DND-41 (cell line): Measurements from ENCODE around the gene MTX1.

ENCODE experiments used
- ATAC-seq: fragments of 200-7000 bp; cut with Tn5 transposase; 3 replicates; pipeline ENCODE4 v1.9.1; 2021; ENCODE audit warnings: low read depth; ENCODE audit not compliant: insufficient read depth
- DNase-seq: peaks from one replicate; pipeline ENCODE4 v3.0.0-alpha.2; 2020
- H2AFZ ChIP-seq: 2 replicates; pipeline ENCODE4 v1.6.0; 2012; ENCODE audit warnings: low read depth, low read length
- H3K27ac ChIP-seq: 2 replicates; pipeline ENCODE4 v1.5.1; 2012; ENCODE audit warnings: low read length, inconsistent platforms
- H3K27me3 ChIP-seq: fragments of 200-600 bp; sonication (generic); 2 replicates; pipeline ENCODE4 v1.6.0; 2012; ENCODE audit warnings: low read length, mild to moderate bottlenecking, inconsistent platforms; ENCODE audit not compliant: insufficient read depth, poor library complexity
- H3K36me3 ChIP-seq: 2 replicates; pipeline ENCODE4 v1.5.1; 2012; ENCODE audit warnings: low read length, inconsistent platforms; ENCODE audit not compliant: insufficient read depth
- H3K4me1 ChIP-seq: 2 replicates; pipeline ENCODE4 v1.5.1; 2012; ENCODE audit warnings: mild to moderate bottlenecking, low read length; ENCODE audit not compliant: insufficient read depth
- H3K4me2 ChIP-seq: 2 replicates; pipeline ENCODE4 v1.6.0; 2012; ENCODE audit warnings: mild to moderate bottlenecking, moderate library complexity, low read length, inconsistent platforms; ENCODE audit not compliant: insufficient read depth
- H3K4me3 ChIP-seq, 2 experiments: fragments of 200-600 bp in 1 of 2; shearing (Covaris generic) in 1 of 2; 2 replicates each; pipeline ENCODE4 v1.5.1; 2012 to 2016; ENCODE audit warnings: inconsistent platforms in 2 of 2, low read length in 2 of 2, mild to moderate bottlenecking in 2 of 2, low read depth in 1 of 2, moderate library complexity in 1 of 2
- H3K79me2 ChIP-seq: 2 replicates; pipeline ENCODE4 v1.6.0; 2012; ENCODE audit warnings: low read length, inconsistent platforms; ENCODE audit not compliant: insufficient read depth
- H3K9ac ChIP-seq: 2 replicates; pipeline ENCODE4 v1.6.0; 2012; ENCODE audit warnings: low read depth, mild to moderate bottlenecking, inconsistent platforms, low read length, moderate library complexity
- H3K9me3 ChIP-seq: 2 replicates; pipeline ENCODE4 v1.5.1; 2012; ENCODE audit warnings: low read length, moderate library complexity, mild to moderate bottlenecking, inconsistent platforms; ENCODE audit not compliant: insufficient read depth, severe bottlenecking
- H4K20me1 ChIP-seq: 2 replicates; pipeline ENCODE4 v1.6.0; 2012; ENCODE audit warnings: low read length; ENCODE audit not compliant: insufficient read depth
- CTCF ChIP-seq: IDR thresholded peaks from 2 replicates; pipeline ENCODE4 v1.5.1; 2012; ENCODE audit warnings: borderline replicate concordance, low read length, moderate library complexity, mild to moderate bottlenecking; ENCODE audit not compliant: poor library complexity, severe bottlenecking; ENCODE audit errors: extremely low read depth
- EZH2 ChIP-seq: IDR thresholded peaks from 3 replicates; pipeline ENCODE4 v1.6.1; 2012; ENCODE audit warnings: borderline replicate concordance, low read depth, mild to moderate bottlenecking, moderate library complexity, low read length, inconsistent platforms; ENCODE audit not compliant: severe bottlenecking

Gene MTX1

GRCh38 chr1:155181371-155182051 lies 27.0 kb upstream of the MTX1 start:
- H3K4me3 ChIP-seq, result no peak overlapping the region
- H4K20me1 ChIP-seq, result no peaks in the 10 kb centered on the region
- H3K4me1 ChIP-seq, result peaks cover 10% of the 10 kb centered on the region
- H3K4me2 ChIP-seq, result no peak overlapping the region
- no peaks in the 10 kb centered on the region for H3K79me2 ChIP-seq
- ATAC-seq, result no peak
- no peak overlapping the region for H3K9ac ChIP-seq
- no peak overlapping the region for H3K27ac ChIP-seq
- TF ChIP-seq CTCF, result no peak
- no peak for TF ChIP-seq EZH2
- no peaks in the 10 kb centered on the region for H3K9me3 ChIP-seq
- peaks cover 12% of the 10 kb centered on the region; the same call in 1 of the 2 replicates for H3K36me3 ChIP-seq
- DNase-seq, result no peak
- no peaks in the 10 kb centered on the region for H3K27me3 ChIP-seq
- H2AFZ ChIP-seq, result no peak overlapping the region

DNA sequence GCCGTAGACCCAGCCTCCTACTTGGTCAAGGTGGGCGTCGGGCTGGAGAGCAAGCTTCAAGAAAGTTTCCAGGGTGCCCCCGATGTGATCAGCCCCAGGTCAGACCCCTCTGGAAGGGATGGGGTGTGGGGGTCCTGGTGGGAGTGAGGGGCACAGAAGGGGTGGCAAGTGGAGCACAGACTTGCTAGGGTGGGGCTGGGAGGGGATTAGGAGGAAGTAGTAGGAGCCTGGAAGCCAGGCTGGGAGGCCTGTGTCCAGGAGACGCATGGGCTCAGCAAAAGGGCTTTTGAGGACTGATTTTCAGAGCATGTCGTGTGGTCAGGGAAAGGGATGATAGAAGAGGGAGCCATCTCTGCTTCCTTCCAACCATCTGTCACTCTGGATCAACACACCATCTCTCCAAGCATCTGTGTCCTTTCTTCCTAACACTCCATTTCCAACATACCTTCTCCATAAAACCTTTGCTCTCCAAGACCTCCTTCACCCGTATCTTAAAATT lies 26.4 kb upstream of the MTX1 start:
- Histone ChIP-seq H3K9ac (no peak overlapping the region), H2AFZ (no peak overlapping the region), H3K9me3 (no peaks in the 10 kb centered on the region), H4K20me1 (no peaks in the 10 kb centered on the region), H3K79me2 (no peaks in the 10 kb centered on the region), H3K4me3 (no peak overlapping the region), H3K4me1 (peaks cover 5% of the 10 kb centered on the region), H3K36me3 (peaks cover 9% of the 10 kb centered on the region; the same call in 1 of the 2 replicates), H3K4me2 (no peak overlapping the region), H3K27ac (no peak overlapping the region), H3K27me3 (no peaks in the 10 kb centered on the region)
- no peak for ATAC-seq
- DNase-seq, result no peak
- no peak for TF ChIP-seq EZH2
- TF ChIP-seq CTCF, result no peak

DNA sequence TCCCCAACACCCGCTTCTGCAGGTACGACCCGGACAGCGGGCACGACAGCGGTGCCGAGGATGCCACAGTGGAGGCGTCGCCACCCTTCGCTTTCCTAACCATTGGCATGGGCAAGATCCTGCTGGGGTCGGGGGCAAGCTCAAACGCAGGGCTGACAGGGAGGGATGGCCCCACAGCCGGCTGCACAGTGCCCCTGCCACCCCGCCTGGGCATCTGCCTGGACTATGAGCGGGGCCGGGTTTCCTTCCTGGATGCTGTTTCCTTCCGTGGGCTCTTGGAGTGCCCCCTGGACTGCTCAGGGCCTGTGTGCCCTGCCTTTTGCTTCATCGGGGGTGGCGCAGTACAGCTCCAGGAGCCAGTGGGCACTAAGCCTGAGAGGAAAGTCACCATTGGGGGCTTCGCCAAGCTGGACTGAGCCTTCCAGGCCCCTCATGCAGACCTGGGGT lies 24.7 kb upstream of the MTX1 start:
- H3K9ac ChIP-seq, result no peak overlapping the region
- no peak overlapping the region for H3K4me2 ChIP-seq
- H3K27me3 ChIP-seq, result no peaks in the 10 kb centered on the region
- H2AFZ ChIP-seq, result no peak overlapping the region
- no peaks in the 10 kb centered on the region for H3K4me1 ChIP-seq
- no peak for DNase-seq
- H3K36me3 ChIP-seq, result no peaks in the 10 kb centered on the region
- no peak overlapping the region for H3K27ac ChIP-seq
- H3K9me3 ChIP-seq, result no peaks in the 10 kb centered on the region
- no peak overlapping the region for H3K4me3 ChIP-seq
- no peak for TF ChIP-seq EZH2
- no peak for TF ChIP-seq CTCF
- H4K20me1 ChIP-seq, result no peaks in the 10 kb centered on the region
- H3K79me2 ChIP-seq, result no peaks in the 10 kb centered on the region
- ATAC-seq, result no peak
